ENCODE data around the gene STK24.
A peak's percentile ranks its signal among the peaks of the same experiment; 100 is the strongest.

Gene STK24

GRCh38 chr13:98543378-98544103 lies 33.4 kb downstream of the STK24 start:
- H3K27me3 ChIP-seq (ENCODE audit: control insufficient read depth, low read length): no peaks in the 10 kb centered on the region
- H3K79me2 ChIP-seq (ENCODE audit: control insufficient read depth, low read length): peaks cover 99% of the 10 kb centered on the region
- no peaks in the 10 kb centered on the region for H3F3A ChIP-seq (ENCODE audit: control insufficient read depth, insufficient read depth)
- no peak overlapping the region for H3K4me3 ChIP-seq (ENCODE audit: low read length)
- TF ChIP-seq EZH2phosphoT487 (IDR thresholded peaks at IDR 0.05; ENCODE audit: borderline replicate concordance, low read length) (no peak), CTCF (IDR thresholded peaks at IDR 0.05; ENCODE audit: low read depth, low read length, poor library complexity, severe bottlenecking) (no peak)
- H3K4me2 ChIP-seq (ENCODE audit: low read length): peak overlapping the region; percentile 27; the same call in 1 of the 2 replicates
- peaks cover 3% of the 10 kb centered on the region; the same call in 1 of the 2 replicates for H3K36me3 ChIP-seq (ENCODE audit: control insufficient read depth, low read length)
- peaks cover 62% of the 10 kb centered on the region for H4K20me1 ChIP-seq (ENCODE audit: control insufficient read depth, insufficient read depth, low read depth, low read length)
- H3K4me1 ChIP-seq (ENCODE audit: control insufficient read depth, low read length): peaks cover 25% of the 10 kb centered on the region
- no peaks in the 10 kb centered on the region for H3K9me3 ChIP-seq (ENCODE audit: control insufficient read depth, insufficient read depth, low read length)
- no peak overlapping the region for H3K27ac ChIP-seq (ENCODE audit: low read depth, low read length)
- no peaks in the 10 kb centered on the region for H3K9me2 ChIP-seq (replicated peaks; ENCODE audit: control insufficient read depth, low read length)

GRCh38 chr13:98542568-98543377 lies 34.1 kb downstream of the STK24 start:
- Histone ChIP-seq H3F3A (ENCODE audit: control insufficient read depth, insufficient read depth) (no peaks in the 10 kb centered on the region), H3K9me3 (ENCODE audit: control insufficient read depth, insufficient read depth, low read length) (no peaks in the 10 kb centered on the region), H3K27ac (ENCODE audit: low read depth, low read length) (no peak overlapping the region), H3K4me2 (ENCODE audit: low read length) (peak overlapping the region; percentile 27; the same call in 1 of the 2 replicates), H3K79me2 (ENCODE audit: control insufficient read depth, low read length) (peaks cover 99% of the 10 kb centered on the region), H3K36me3 (ENCODE audit: control insufficient read depth, low read length) (peaks cover 3% of the 10 kb centered on the region; the same call in 1 of the 2 replicates), H3K4me3 (ENCODE audit: low read length) (no peak overlapping the region), H4K20me1 (ENCODE audit: control insufficient read depth, insufficient read depth, low read depth, low read length) (peaks cover 65% of the 10 kb centered on the region), H3K27me3 (ENCODE audit: control insufficient read depth, low read length) (no peaks in the 10 kb centered on the region), H3K4me1 (ENCODE audit: control insufficient read depth, low read length) (peaks cover 25% of the 10 kb centered on the region), H3K9me2 (replicated peaks; ENCODE audit: control insufficient read depth, low read length) (no peaks in the 10 kb centered on the region)
- TF ChIP-seq CTCF (IDR thresholded peaks at IDR 0.05; ENCODE audit: low read depth, low read length, poor library complexity, severe bottlenecking) (no peak), EZH2phosphoT487 (IDR thresholded peaks at IDR 0.05; ENCODE audit: borderline replicate concordance, low read length) (no peak)

- H3K27ac ChIP-seq (ENCODE audit: low read depth, low read length): no peak overlapping the region
- no peaks in the 10 kb centered on the region for H3K27me3 ChIP-seq (ENCODE audit: control insufficient read depth, low read length)
- peaks cover 100% of the 10 kb centered on the region for H3K79me2 ChIP-seq (ENCODE audit: control insufficient read depth, low read length)
- no peak overlapping the region for H3K4me3 ChIP-seq (ENCODE audit: low read length)
- no peaks in the 10 kb centered on the region for H3F3A ChIP-seq (ENCODE audit: control insufficient read depth, insufficient read depth)
- peaks cover 71% of the 10 kb centered on the region for H4K20me1 ChIP-seq (ENCODE audit: control insufficient read depth, insufficient read depth, low read depth, low read length)
- TF ChIP-seq EZH2phosphoT487 (IDR thresholded peaks at IDR 0.05; ENCODE audit: borderline replicate concordance, low read length) (no peak), CTCF (IDR thresholded peaks at IDR 0.05; ENCODE audit: low read depth, low read length, poor library complexity, severe bottlenecking) (no peak)
- peaks cover 25% of the 10 kb centered on the region for H3K4me1 ChIP-seq (ENCODE audit: control insufficient read depth, low read length)
- no peaks in the 10 kb centered on the region for H3K9me3 ChIP-seq (ENCODE audit: control insufficient read depth, insufficient read depth, low read length)
- no peaks in the 10 kb centered on the region for H3K9me2 ChIP-seq (replicated peaks; ENCODE audit: control insufficient read depth, low read length)
- peaks cover 3% of the 10 kb centered on the region; the same call in 1 of the 2 replicates for H3K36me3 ChIP-seq (ENCODE audit: control insufficient read depth, low read length)
- no peak overlapping the region for H3K4me2 ChIP-seq (ENCODE audit: low read length)
Observed at GRCh38 chr13:98541701-98542203, 35.2 kb downstream of the STK24 start.
